Endodermal cell (in vitro differentiated cells): ENCODE data around the gene PHLDA2. TPM values are rescaled to one million over a fixed set of nuclear protein-coding genes. Genes with fewer than 3 reads are reported as not detected.
A peak's percentile ranks its signal among the peaks of the same experiment; 100 is the strongest.

Experiments used
- DNase-seq: peaks from one replicate; pipeline ENCODE4 v3.0.0-alpha.2; 2017
- H3K27ac ChIP-seq: 2 replicates; pipeline ENCODE4 v1.5.1; 2013; ENCODE audit warnings: mild to moderate bottlenecking, low read depth, low read length, moderate library complexity
- H3K27me3 ChIP-seq: 2 replicates; pipeline ENCODE4 v1.6.1; 2013; ENCODE audit warnings: mild to moderate bottlenecking, low read length, moderate library complexity; ENCODE audit not compliant: insufficient read depth, control insufficient read depth, poor library complexity, severe bottlenecking
- H3K36me3 ChIP-seq: 2 replicates; pipeline ENCODE4 v1.7.0; 2013; ENCODE audit warnings: mild to moderate bottlenecking, low read length, moderate library complexity; ENCODE audit not compliant: control insufficient read depth, insufficient read depth
- H3K4me1 ChIP-seq: one replicate; pipeline ENCODE4 v1.7.0; 2013; ENCODE audit warnings: low read length; ENCODE audit not compliant: control insufficient read depth, insufficient read depth
- H3K4me3 ChIP-seq: 2 replicates; pipeline ENCODE4 v1.5.1; 2013; ENCODE audit warnings: mild to moderate bottlenecking, low read length, moderate library complexity
- H3K9ac ChIP-seq: 2 replicates; pipeline ENCODE4 v1.6.1; 2013; ENCODE audit warnings: mild to moderate bottlenecking, low read length, moderate library complexity; ENCODE audit not compliant: poor library complexity, severe bottlenecking; ENCODE audit errors: extremely low read depth
- H3K9me3 ChIP-seq: 2 replicates; pipeline ENCODE4 v1.6.1; 2013; ENCODE audit warnings: mild to moderate bottlenecking, low read length, moderate library complexity; ENCODE audit not compliant: control insufficient read depth
- H3K27ac Mint-ChIP-seq: 2 replicates; pipeline ENCODE4 v1.8.0; 2020; ENCODE audit warnings: mixed read lengths
- H3K27me3 Mint-ChIP-seq: 2 replicates; pipeline ENCODE4 v1.8.0; 2021; ENCODE audit warnings: mild to moderate bottlenecking, mixed read lengths; ENCODE audit not compliant: insufficient read depth
- H3K36me3 Mint-ChIP-seq: 2 replicates; pipeline ENCODE4 v1.8.0; 2020; ENCODE audit warnings: low read depth, mixed read lengths
- H3K4me1 Mint-ChIP-seq: 2 replicates; pipeline ENCODE4 v1.8.0; 2020; ENCODE audit warnings: mixed read lengths
- H3K4me3 Mint-ChIP-seq: 2 replicates; pipeline ENCODE4 v1.8.0; 2020; ENCODE audit warnings: mild to moderate bottlenecking, moderate library complexity, mixed read lengths
- H3K9me3 Mint-ChIP-seq: 2 replicates; pipeline ENCODE4 v1.8.0; 2020; ENCODE audit warnings: mild to moderate bottlenecking, mixed read lengths
- CTCF ChIP-seq: fragments of 200-600 bp; sonication (generic); conservative IDR thresholded peaks from 2 replicates; pipeline ENCODE4 v1.5.0; 2021; ENCODE audit warnings: antibody characterized with exemption, mild to moderate bottlenecking
- WGBS, 2 experiments: methylation state at CpG; one replicate each; pipeline versions ENCODE4 v1.1.5 to v1.1.7; 2013; ENCODE audit warnings: missing lambda C conversion rate in 2 of 2, mixed read lengths in 1 of 2; ENCODE audit not compliant: insufficient coverage in 1 of 2, insufficient read length in 1 of 2; 5-methylcytosine and 5-hydroxymethylcytosine counted together
- long read RNA-seq, 4 experiments: library from polyadenylated mRNA in 2 of 4; library from RNA in 1 of 4; library from capped mRNA in 1 of 4; stranded (forward) in 3 of 4; unstranded in 1 of 4; transcript quantifications; one replicate each; pipeline ENCODE4 v2.0.0, GENCODE V29; 2020 to 2021; ENCODE audit warnings: inconsistent platforms in 1 of 4
- polyA plus RNA-seq, 2 experiments: library from polyadenylated mRNA; stranded (reverse); fragments of 50-300 nt; gene quantifications; one replicate each; pipeline ENCODE4 v1.2.3, GENCODE V29; 2013
- total RNA-seq, 2 donors: library from RNA; stranded (reverse); fragmentation: NEBNext Ultra II Directional in 1 of 2; extraction: Animal tissue kit (Norgen Biotek cat#: 25700) in 1 of 2; gene quantifications; 2 replicates in 1 of 2; 3 replicates in 1 of 2; pipeline ENCODE4 v1.2.1, GENCODE V29; 2021

Gene PHLDA2
- 1 to 10 TPM; 3.0 to 5.1 TPM for total RNA-seq
- 4.5 TPM for polyA plus RNA-seq (2013, experiment 1 of 2)
- polyA plus RNA-seq (2013, experiment 2 of 2) = 5.4 TPM
- long read RNA-seq, experiment 1, transcript PHLDA2-201 (2 exons, 955 nt) = major isoform, 5 of 5 reads
- long read RNA-seq, experiment 1, partial matches to known transcripts = 0 of 5 reads
- long read RNA-seq, experiment 1, other reads (novel, unspliced or antisense) = 0 of 5 reads
- long read RNA-seq, experiment 2, partial matches to known transcripts = 0 of 1 reads
- long read RNA-seq, experiment 2, other reads (novel, unspliced or antisense) = 0 of 1 reads
- long read RNA-seq, experiment 3, partial matches to known transcripts = 0 of 2 reads
- long read RNA-seq, experiment 3, other reads (novel, unspliced or antisense) = 0 of 2 reads
- long read RNA-seq, experiment 4 = 0 reads

GRCh38 chr11:2928605-2929530 lies at the start of gene PHLDA2:
TSS of gene PHLDA2 (minus strand) at chr11:2929420. CDS start at chr11:2929364, 56 bp downstream.
- Histone ChIP-seq H3K36me3 (no peaks in the 10 kb centered on the region), H3K4me3 (peak within 1 kb of the TSS; percentile 75), H3K27ac (no peak within 1 kb of the TSS), H3K4me1 (no peaks in the 10 kb centered on the region), H3K9ac (peak within 1 kb of the TSS; percentile 38), H3K27me3 (peaks cover 33% of the 10 kb centered on the region), H3K9me3 (no peaks in the 10 kb centered on the region)
- 1% methylated on average over 51 to 109 of the region's 113 CpGs for WGBS, 2 experiments
- Mint-ChIP-seq H3K4me3 (peak within 1 kb of the TSS; percentile 63), H3K36me3 (no peaks in the 10 kb centered on the region), H3K9me3 (no peaks in the 10 kb centered on the region), H3K4me1 (peaks cover 8% of the 10 kb centered on the region), H3K27me3 (peaks cover 38% of the 10 kb centered on the region), H3K27ac (peak within 1 kb of the TSS; percentile 76)
- TF ChIP-seq CTCF = no peak
- peak; percentile 87 for DNase-seq

DNA sequence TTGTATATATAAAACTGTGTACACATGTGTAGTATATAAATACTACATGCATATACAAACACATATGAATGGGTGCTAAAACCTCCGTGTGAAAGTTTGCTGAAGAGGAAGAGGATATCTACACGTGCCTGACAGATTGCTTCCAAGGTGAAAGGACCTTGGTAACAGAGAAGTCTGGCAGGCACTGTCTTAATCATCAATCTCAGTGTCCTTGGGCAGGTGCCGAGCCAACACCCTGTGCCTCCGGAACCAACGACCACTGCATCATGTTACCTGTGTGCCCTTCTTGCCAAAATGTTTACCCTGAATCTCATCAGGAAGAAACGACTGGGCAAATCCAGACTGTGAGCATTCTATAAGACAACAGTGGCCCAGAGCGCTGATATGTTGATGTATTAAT lies 47.9 kb upstream of the PHLDA2 start:
- Mint-ChIP-seq H3K4me3 (no peak overlapping the region), H3K4me1 (peaks cover 10% of the 10 kb centered on the region), H3K27ac (no peak overlapping the region), H3K9me3 (no peaks in the 10 kb centered on the region), H3K36me3 (peaks cover 66% of the 10 kb centered on the region), H3K27me3 (no peaks in the 10 kb centered on the region)
- no peaks in the 10 kb centered on the region for H3K27me3 ChIP-seq
- no peak for TF ChIP-seq CTCF
- H3K9me3 ChIP-seq = no peaks in the 10 kb centered on the region
- no peak overlapping the region for H3K27ac ChIP-seq
- no peak overlapping the region for H3K9ac ChIP-seq
- WGBS, 2 experiments = 93 to 100% methylated on average over 4 to 7 of the region's 7 CpGs
- peaks cover 81% of the 10 kb centered on the region for H3K36me3 ChIP-seq
- no peak for DNase-seq
- no peak overlapping the region for H3K4me3 ChIP-seq
- H3K4me1 ChIP-seq = peaks cover 3% of the 10 kb centered on the region

GRCh38 chr11:2976294-2977063 lies 47.3 kb upstream of the PHLDA2 start:
- WGBS, 2 experiments = 95 to 100% methylated on average over 2 to 6 of the region's 6 CpGs
- no peaks in the 10 kb centered on the region for H3K9me3 ChIP-seq
- H3K36me3 ChIP-seq = peaks cover 88% of the 10 kb centered on the region
- Mint-ChIP-seq H3K27me3 (no peaks in the 10 kb centered on the region), H3K4me3 (no peak overlapping the region), H3K9me3 (no peaks in the 10 kb centered on the region), H3K4me1 (peaks cover 5% of the 10 kb centered on the region), H3K36me3 (peaks cover 67% of the 10 kb centered on the region), H3K27ac (peak overlapping the region; percentile 37)
- H3K27ac ChIP-seq = no peak overlapping the region
- no peak for DNase-seq
- H3K9ac ChIP-seq = no peak overlapping the region
- no peak for TF ChIP-seq CTCF
- H3K27me3 ChIP-seq = no peaks in the 10 kb centered on the region
- no peak overlapping the region for H3K4me3 ChIP-seq
- no peaks in the 10 kb centered on the region for H3K4me1 ChIP-seq
